GM12892 (cell line): Measurements from ENCODE around the gene LIG1.

Experiments
- POLR2A ChIP-seq: IDR thresholded peaks from 2 replicates; pipeline ENCODE4 v1.6.1; 2011; ENCODE audit warnings: low read depth, low read length, control low read depth
- TAF1 ChIP-seq: IDR thresholded peaks from 2 replicates; pipeline ENCODE4 v1.6.1; 2011; ENCODE audit warnings: low read depth, mild to moderate bottlenecking, control low read depth, low read length, borderline replicate concordance

DNA sequence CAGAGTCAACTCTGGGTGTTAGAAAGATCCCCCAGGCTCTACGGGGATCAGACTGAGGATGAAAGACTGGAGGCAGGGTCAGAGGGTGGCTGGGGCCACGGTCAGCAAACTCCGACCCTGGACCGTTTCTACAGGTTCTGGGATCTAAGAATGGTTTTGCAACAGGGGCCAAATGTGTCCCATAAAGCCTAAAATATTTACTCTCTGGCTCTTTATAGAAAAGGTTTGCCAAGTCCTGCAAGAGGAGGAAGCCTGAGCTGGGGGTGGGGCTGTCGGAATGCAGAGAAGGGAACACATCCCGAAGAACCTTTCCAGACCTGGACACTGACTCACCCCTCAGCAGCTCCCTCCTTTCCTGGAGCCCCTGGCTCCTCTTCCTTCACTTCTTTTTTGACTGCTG is 20.7 kb downstream of the LIG1 start:
- TF ChIP-seq POLR2A (no peak), TAF1 (no peak)
